DMS153 treated with DMSO at 0.1 percent for 48 hours (cell line): Measurements from ENCODE around the gene ZSWIM5.
"Not testable (repeated sequence)": the region's sequence is repeated elsewhere in the genome, so short reads cannot be mapped to it uniquely, and the experiment has no call there.

Experiments used
- DNase-seq: peaks from one replicate; lab custom pipeline; 2025; ENCODE audit not compliant: unreplicated experiment; lab: John Stamatoyannopoulos, UW

The ZSWIM5 gene

GRCh38 chr1:45148209-45148825 lies 58.1 kb downstream of the ZSWIM5 start:
- no peak for DNase-seq

DNA sequence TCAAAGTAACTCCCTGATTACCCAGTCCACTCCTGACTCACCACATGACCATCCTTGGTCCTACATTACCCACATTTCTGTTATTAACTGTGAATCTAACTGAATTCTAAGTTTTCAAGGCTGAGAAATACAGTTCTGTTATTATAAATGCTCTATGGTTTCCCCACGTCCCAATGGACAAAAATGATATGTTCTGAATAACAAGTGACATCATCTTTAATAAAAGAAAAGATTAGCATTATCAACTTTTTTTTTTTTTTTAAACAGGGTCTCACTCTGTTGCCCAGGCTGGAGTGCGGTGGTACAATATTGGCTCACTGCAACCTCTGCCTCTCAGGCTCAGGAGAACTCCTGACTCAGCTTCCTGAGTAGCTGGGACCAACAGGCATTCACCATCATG lies 59.6 kb downstream of the ZSWIM5 start:
- DNase-seq, result no peak

- DNase-seq, result no peak
Measured at GRCh38 chr1:45141247-45142003, 65.0 kb downstream of the ZSWIM5 start.

DNA sequence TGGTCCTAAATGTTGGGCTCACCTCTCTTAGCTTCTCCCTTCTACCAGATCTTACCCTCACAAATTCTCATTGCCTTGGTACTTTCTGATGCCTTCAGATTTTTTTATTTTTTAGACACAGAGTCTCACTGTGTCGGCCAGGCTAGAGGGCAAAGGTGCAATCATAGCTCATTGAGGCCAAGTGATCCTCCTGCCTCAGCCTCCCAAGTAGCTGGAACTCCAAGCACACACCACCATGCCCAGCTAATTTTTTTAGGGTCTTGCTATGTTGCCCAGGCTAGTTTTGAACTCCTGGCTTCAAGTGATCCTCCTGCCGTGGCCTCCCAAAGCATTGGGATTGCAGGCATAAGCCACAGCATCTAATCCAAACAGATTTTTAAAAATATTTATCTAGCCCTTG lies 69.4 kb downstream of the ZSWIM5 start:
- DNase-seq, result no peak

GRCh38 chr1:45135316-45135715 lies 71.1 kb downstream of the ZSWIM5 start:
- DNase-seq, result no peak

DNA sequence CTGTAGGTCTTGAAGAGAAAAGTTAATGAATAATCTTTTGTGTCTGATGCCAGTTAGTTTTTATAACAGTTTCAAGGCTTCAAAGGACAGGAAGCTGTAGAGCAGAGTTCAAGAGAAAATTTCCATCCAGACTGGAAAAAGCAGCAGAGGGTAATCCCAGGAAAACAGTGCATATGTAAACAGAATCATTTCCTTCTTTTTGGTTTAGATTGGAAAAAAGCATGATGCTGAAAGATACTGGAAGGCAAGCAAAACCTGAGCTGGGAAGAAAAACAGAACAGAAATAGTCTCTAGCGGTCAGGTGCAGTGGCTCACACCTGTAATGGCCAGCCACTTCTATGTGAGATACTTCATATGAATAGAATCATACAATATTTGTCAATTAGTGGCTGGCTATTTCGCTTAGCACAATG lies 71.9 kb downstream of the ZSWIM5 start:
- no peak for DNase-seq

- not testable (repeated sequence) for DNase-seq
Measured at GRCh38 chr1:45132719-45133118, 73.7 kb downstream of the ZSWIM5 start.

- no peak for DNase-seq
Measured at GRCh38 chr1:45123358-45123757, 83.0 kb downstream of the ZSWIM5 start.

- no peak for DNase-seq
Measured at GRCh38 chr1:45122724-45123123, 83.7 kb downstream of the ZSWIM5 start.

DNA sequence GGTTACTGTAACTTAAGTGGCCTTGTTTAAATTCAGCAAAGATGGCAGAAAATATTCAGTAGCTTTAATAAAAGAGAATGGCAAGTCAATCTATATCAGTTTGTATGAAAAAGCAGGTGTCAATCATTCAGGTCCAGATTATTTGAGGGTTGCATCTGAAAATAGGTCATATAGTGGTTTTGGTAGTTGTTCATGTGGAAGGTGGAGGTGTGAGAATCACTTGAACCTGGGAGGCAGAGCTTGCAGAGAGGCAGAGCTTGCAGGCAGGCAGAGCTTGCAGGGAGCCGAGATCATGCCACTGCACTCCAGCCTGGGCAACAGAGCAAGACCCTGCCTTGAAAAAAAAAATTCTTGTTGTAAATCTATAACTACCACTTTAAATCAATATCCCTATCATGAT lies 88.6 kb downstream of the ZSWIM5 start:
- no peak for DNase-seq

- DNase-seq, result no peak
Measured at GRCh38 chr1:45116820-45117219, 89.6 kb downstream of the ZSWIM5 start.

DNA sequence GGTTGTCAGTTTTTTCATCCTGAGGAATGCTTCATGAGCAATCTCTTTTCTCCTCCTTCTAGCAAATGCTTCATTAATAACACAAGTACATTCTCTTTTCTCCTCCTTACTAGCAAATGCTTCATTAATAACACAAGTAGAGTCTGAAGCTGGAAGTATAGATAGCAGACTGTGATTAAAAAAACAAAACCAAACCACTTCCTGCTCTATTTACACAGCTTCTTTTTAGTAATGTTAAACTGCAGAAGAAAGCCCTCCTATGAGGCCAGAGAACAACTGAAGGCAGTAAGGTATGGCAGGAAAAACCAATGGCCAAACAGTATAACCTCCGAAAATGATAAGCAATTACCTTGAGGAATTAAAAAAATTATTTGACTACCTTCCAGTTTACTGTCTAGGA lies 90.1 kb downstream of the ZSWIM5 start:
- no peak for DNase-seq

DNA sequence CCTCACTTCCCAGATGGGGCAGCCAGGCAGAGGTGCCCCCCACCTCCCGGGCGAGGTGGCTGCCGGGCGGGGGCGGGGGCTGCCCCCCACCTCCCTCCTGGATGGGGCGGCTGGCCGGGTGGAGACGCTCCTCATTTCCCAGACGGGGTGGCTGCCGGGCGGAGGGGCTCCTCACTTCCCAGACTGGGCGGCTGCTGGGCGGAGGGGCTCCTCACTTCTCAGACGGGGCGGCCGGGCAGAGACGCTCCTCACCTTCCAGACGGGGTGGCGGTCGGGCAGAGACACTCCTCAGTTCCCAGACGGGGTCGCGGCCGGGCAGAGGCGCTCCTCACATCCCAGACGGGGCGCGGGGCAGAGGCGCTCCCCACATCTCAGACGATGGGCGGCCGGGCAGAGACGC lies 91.2 kb downstream of the ZSWIM5 start:
- DNase-seq, result not testable (repeated sequence)

DNA sequence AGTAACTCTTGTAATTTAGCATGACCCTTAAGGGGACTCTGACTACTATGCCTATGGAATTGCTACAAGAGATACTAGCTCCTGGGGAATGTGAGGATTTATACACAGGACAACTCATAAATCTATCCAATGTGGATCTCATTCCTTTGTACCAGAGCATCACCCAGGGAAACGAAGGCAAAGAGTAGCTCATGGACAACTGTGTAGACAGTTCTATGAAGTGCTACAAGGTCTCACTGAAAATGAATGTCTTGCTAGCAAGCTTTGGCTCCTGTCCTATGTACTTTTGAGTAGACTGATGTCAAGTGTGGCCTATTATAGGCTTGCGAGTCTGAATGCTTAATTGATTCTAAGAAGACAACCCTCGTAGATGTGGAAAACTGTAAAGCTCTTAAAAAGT lies 93.7 kb downstream of the ZSWIM5 start:
- no peak for DNase-seq

DNA sequence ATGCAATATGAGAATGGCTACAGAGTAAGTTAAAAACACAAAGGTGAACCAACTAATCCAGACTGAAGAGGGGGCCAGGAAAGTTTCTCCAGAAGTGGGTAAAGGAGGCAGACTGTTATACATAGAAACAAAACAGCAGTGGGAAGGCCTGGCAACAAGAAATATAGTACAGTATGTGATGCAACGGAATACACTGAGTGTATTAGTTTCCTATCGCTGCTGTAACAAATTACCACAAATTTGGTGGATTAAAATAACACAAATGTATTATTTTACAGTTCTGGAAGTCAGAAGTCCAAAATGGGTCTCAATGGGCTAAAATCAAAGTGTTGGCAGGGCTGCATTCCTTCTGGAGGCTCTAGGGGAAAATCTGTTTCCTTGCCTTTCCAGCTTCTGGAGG lies 95.2 kb downstream of the ZSWIM5 start:
- DNase-seq, result no peak

- DNase-seq, result no peak
Measured at GRCh38 chr1:45107782-45108181, 98.6 kb downstream of the ZSWIM5 start.

- DNase-seq, result not testable (repeated sequence)
Measured at GRCh38 chr1:45106864-45107263, 99.5 kb downstream of the ZSWIM5 start.

DNA sequence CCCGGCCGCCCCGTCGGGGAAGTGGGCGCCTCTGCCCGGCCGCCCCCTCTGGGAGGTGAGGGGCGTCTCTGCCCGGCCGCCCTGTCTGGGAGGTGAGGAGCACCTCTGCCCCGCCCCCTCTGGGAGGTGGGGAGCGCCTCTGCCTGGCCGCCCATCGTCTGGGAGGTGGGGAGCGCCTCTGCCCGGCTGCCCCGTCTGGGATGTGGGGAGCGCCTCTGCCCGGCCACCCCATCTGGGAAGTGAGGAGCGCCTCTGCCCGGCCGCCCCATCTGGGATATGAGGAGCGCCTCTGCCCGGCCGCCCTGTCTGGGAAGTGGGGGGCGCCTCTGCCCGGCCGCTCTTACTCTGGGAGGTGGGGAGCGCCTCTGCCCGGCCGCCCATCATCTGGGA lies 100.3 kb downstream of the ZSWIM5 start:
- DNase-seq, result not testable (repeated sequence)

DNA sequence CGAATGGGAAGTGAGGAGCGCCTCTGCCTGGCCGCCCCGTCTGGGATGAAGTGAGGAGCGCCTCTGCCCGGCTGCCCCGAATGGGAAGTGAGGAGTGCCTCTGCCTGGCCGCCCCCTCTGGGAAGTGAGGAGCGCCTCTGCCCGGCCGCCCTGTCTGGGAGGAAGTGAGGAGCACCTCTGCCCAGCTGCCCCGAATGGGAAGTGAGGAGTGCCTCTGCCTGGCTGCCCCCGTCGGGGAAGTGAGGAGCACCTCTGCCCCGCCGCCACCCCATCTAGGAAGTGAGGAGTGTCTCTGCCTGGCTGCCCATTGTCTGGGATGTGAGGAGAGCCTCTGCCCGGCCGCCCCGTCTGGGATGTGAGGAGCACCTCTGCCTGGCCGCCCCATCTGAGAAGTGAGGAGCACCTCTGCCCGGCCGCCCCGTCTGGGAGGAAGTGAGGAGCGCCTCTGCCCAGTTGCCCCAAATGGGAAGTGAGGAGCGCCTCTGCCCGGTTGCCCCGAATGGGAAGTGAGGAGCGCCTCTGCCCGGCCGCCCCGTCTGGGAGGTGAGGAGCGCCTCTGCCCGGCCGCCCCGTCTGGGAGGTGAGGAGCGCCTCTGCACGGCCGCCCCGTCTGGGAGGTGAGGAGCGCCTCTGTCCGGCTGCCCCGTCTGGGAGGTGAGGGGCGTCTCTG lies 100.8 kb downstream of the ZSWIM5 start:
- DNase-seq, result not testable (repeated sequence)

DNA sequence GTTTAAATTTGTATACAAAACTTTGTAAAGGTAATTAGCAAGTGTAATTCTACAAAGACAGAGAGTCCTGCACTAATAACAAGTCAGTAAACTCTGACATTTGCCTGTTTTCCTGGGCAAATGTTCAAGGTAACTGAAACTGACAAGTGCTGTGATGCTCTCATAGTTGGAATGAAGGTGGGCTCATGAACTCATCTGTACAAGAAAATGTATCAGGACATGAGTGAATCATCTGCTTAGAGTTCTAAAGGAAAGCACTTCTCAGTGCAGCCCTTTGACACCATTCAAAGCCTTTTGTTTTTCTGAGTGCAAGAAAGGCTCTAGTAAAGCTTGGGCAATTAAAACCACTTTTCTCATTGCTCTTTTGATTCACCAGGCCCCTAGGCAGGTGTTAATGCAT lies 102.9 kb downstream of the ZSWIM5 start:
- no peak for DNase-seq

GRCh38 chr1:45101947-45102346 lies 104.5 kb downstream of the ZSWIM5 start:
- no peak for DNase-seq

GRCh38 chr1:45101528-45101927 lies 104.9 kb downstream of the ZSWIM5 start:
- DNase-seq, result not testable (repeated sequence)
